ENCODE data around the gene COL15A1.

The COL15A1 gene

GRCh38 chr9:98944734-98945074 is 997 bp downstream of the COL15A1 start:
- DNase-seq (ENCODE audit: low spot score), result no peak

GRCh38 chr9:98949565-98949964 is 5.9 kb downstream of the COL15A1 start:
- DNase-seq (ENCODE audit: low spot score), result no peak

GRCh38 chr9:98950262-98950661 is 6.6 kb downstream of the COL15A1 start:
- no peak for DNase-seq (ENCODE audit: low spot score)

- DNase-seq (ENCODE audit: low spot score), result no peak
These were observed 8.3 kb downstream of the COL15A1 start for GRCh38 chr9:98951967-98952366.

GRCh38 chr9:98953581-98954243 is 10.0 kb downstream of the COL15A1 start:
- DNase-seq (ENCODE audit: low spot score), result no peak

- DNase-seq (ENCODE audit: low spot score), result no peak
These were observed 10.5 kb downstream of the COL15A1 start for GRCh38 chr9:98954244-98954610.

- DNase-seq (ENCODE audit: low spot score), result no peak
These were observed 11.6 kb downstream of the COL15A1 start for GRCh38 chr9:98955259-98955658.

GRCh38 chr9:98957826-98958225 is 14.1 kb downstream of the COL15A1 start:
- DNase-seq (ENCODE audit: low spot score), result no peak

GRCh38 chr9:98958271-98958984 is 14.7 kb downstream of the COL15A1 start:
- no peak for DNase-seq (ENCODE audit: low spot score)

- DNase-seq (ENCODE audit: low spot score), result no peak
These were observed 16.7 kb downstream of the COL15A1 start for GRCh38 chr9:98960409-98960808.

- no peak for DNase-seq (ENCODE audit: low spot score)
These were observed 17.9 kb downstream of the COL15A1 start for GRCh38 chr9:98961513-98962180.

- DNase-seq (ENCODE audit: low spot score), result no peak
These were observed 18.5 kb downstream of the COL15A1 start for GRCh38 chr9:98962181-98962560.

- no peak for DNase-seq (ENCODE audit: low spot score)
These were observed 19.2 kb downstream of the COL15A1 start for GRCh38 chr9:98962861-98963260.

- DNase-seq (ENCODE audit: low spot score), result no peak
These were observed 20.5 kb downstream of the COL15A1 start for GRCh38 chr9:98964201-98964600.

GRCh38 chr9:98964911-98965336 is 21.2 kb downstream of the COL15A1 start:
- no peak for DNase-seq (ENCODE audit: low spot score)

GRCh38 chr9:98966676-98967075 is 23.0 kb downstream of the COL15A1 start:
- DNase-seq (ENCODE audit: low spot score), result no peak

- DNase-seq (ENCODE audit: low spot score), result no peak
These were observed 23.6 kb downstream of the COL15A1 start for GRCh38 chr9:98967257-98967656.

- DNase-seq (ENCODE audit: low spot score), result no peak
These were observed 24.0 kb downstream of the COL15A1 start for GRCh38 chr9:98967680-98968079.

- DNase-seq (ENCODE audit: low spot score), result no peak
These were observed 25.1 kb downstream of the COL15A1 start for GRCh38 chr9:98968601-98969337.

- DNase-seq (ENCODE audit: low spot score), result no peak
These were observed 26.9 kb downstream of the COL15A1 start for GRCh38 chr9:98970532-98971041.

GRCh38 chr9:98971168-98971914 is 27.6 kb downstream of the COL15A1 start:
- no peak for DNase-seq (ENCODE audit: low spot score)

GRCh38 chr9:98971915-98972223 is 28.2 kb downstream of the COL15A1 start:
- DNase-seq (ENCODE audit: low spot score), result no peak
